HG03108 (cell line): ENCODE results near the gene BEST2.

Source experiments
- ATAC-seq: cut with Tn5 transposase; IDR thresholded peaks from one replicate; pipeline ENCODE4 v1.9.1; 2021; ENCODE audit warnings: moderate library complexity; ENCODE audit not compliant: unreplicated experiment

The BEST2 gene

GRCh38 chr19:12766051-12766521 is 14.5 kb downstream of the BEST2 start:
- ATAC-seq, result peak; percentile 47

- no peak for ATAC-seq
Measured at GRCh38 chr19:12767150-12767549, 15.6 kb downstream of the BEST2 start.

DNA sequence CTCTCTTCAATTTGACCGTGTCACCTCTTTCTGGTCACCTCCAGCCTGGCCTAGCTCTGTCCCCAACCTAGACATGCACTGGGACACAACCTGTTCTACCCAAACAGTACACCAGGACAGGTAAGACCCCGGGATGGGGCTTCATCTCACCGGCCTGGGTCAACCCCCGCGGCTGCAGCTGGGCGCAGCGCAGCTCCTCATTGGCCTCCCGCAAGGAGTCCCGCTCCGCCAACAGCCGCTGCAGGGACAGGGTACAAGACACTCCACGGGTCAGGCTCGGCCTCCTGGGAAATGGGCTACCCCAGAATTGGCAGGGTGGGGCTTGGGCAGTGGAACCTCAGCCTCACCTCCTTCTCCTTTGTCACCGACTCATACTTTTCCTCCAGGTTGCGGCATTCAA is 16.1 kb downstream of the BEST2 start:
- ATAC-seq, result no peak

- no peak for ATAC-seq
Measured at GRCh38 chr19:12769689-12770088, 18.1 kb downstream of the BEST2 start.

- ATAC-seq, result no peak
Measured at GRCh38 chr19:12770922-12771321, 19.3 kb downstream of the BEST2 start.

GRCh38 chr19:12772323-12772722 is 20.7 kb downstream of the BEST2 start:
- no peak for ATAC-seq

DNA sequence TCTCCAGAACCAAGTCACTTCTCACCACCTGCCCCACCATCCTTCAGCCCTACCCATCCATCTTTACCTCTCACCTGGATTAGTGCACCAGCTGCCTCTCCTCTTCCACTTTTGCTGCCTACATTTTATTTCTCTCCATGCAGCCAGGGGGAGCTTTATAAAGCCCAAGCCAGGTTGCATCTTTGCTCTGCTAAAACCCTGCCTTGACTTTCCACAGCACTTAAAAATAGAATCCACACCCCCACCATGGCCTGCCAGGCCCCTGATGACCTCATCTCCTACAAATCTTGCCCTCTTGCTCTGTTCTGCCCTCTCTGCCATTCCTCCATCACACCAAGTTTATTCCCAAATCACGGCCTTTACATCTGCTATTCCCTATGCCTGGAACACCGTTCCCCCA is 22.0 kb downstream of the BEST2 start:
- no peak for ATAC-seq

DNA sequence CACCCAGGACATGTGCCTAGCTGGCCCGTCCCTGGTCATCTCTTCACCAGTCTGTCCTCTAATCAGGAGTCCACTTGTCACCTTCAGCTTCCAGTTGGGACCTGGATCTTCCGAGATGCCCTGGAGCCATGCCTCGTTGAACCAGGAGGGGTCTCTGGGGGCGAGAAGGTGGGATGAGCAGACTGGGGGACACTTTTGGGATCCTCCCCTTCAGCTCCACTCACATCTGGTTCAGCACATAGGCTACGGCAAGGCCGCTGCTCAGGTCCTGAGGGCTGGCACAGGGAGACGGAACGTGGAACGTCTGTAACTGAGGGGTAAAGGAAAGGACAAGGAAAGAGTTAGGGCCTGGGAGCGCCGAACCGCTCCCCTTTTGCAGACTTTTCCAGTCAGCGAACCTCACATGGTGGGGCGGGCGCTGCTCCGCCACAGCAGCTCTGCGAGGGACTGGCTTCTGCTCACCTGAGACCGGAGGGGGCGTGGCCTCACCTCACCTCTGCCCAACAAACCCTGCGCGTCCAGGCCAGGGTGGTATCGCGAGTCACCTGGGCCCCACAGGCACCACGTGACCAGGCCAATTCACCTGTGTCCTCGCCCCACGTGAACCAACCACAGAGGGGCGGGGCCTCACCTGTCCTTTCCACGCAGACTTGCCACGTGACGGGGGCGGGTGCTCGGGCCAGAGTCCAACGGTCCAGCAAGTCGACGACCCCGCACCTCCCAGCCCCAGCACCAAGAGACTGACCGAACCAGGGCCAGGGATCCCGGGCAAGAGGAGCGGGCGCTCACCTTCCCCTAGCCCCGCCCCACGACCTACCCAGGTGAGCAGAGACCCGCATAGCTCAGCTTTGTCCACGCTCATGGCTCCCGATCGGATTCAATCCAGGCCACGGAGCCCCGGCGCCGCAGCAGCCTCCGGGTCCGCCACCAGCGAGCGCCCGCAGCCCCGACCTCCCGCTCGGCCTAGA is 23.3 kb downstream of the BEST2 start, which contains the start of gene HOOK2:
Gene HOOK2, minus strand, starts transcription at position 965 of the 968 bp plus-strand sequence. Its CDS starts 103 bp downstream, at position 862.
- peak; percentile 1 for ATAC-seq

DNA sequence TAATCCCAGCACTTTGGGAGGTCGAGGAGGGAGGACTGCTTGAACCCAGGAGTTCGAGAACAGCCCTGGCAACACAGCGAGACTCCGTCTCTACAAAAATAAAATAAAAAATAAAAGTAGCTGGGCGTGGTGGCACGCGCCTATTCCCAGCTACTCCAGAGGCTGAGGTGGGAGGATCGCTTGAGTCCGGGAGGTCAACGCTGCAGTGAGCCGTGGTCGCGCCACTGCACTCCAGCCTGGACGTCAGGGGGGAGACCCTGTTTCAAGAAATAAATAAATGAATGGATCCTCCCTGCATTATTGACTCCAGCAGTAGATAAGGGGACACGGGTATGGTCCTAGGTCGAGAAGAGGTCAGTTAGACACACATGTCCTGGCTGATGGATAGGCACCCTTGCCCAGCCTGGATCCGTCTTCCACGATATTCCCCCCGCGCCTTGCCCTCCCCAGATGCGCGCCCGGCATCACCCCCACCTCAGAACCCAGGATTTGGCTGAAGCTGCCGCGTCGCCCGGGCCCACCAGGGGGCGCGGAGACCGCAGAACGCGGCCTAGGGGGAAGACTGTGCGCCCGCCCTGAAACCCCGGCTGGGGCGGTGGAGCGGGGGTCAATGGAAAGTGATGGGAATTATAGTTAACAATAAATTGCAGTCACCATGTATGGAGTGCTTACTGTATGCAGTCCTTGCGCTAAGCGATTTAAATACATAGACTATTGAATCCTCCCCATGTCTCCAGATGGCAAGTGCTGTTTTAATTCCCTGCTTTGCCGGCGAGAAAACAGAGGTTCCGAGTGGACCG is 25.8 kb downstream of the BEST2 start:
- ATAC-seq, result no peak

- no peak for ATAC-seq
Measured at GRCh38 chr19:12778017-12778904, 26.7 kb downstream of the BEST2 start.

GRCh38 chr19:12778905-12779161 is 27.2 kb downstream of the BEST2 start:
- no peak for ATAC-seq

DNA sequence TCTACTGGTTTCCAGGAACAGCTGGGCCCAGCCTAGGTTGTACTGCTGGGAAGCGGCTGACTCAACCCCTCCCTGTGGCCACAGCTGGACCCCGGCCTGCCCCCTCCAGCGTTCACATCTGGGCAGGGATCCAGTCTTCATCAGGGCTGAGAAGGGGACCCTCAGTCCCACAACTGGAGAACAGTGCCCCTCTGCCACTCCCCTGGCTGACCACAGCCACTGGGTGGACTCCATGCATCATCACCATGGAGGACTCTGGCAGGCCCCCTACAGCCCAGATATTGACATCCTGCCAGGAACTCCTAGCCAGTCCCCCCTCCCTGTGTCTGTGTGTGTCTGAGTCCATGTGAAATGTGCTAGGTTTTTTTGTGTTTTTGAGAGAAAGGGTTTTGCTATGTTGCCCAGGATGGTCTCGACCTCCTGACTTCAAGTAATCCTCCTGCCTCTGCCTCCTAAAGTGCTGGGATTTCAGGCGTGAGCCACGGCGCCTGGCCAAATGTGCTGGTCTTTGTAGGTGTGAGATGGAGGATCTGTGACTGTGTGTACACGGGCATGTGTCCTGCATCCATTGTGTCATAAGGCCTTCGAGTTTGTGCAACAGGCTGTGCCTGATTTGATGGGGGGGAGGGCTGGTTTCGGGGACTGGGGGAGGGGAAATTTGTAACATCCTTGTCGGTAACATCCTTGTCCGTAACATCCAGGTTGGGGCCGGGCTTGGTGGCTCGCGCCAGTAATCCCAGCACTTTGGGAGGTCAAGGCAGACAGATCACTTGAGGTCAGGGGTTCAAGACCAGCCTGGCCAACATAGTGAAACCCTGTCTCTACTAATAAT is 27.8 kb downstream of the BEST2 start:
- no peak for ATAC-seq

- ATAC-seq, result no peak
Measured at GRCh38 chr19:12782174-12782423, 30.5 kb downstream of the BEST2 start.

- peak; percentile 21 for ATAC-seq
Measured at GRCh38 chr19:12782424-12783290, 31.1 kb downstream of the BEST2 start.

- ATAC-seq, result no peak
Measured at GRCh38 chr19:12783291-12783848, 31.8 kb downstream of the BEST2 start.

DNA sequence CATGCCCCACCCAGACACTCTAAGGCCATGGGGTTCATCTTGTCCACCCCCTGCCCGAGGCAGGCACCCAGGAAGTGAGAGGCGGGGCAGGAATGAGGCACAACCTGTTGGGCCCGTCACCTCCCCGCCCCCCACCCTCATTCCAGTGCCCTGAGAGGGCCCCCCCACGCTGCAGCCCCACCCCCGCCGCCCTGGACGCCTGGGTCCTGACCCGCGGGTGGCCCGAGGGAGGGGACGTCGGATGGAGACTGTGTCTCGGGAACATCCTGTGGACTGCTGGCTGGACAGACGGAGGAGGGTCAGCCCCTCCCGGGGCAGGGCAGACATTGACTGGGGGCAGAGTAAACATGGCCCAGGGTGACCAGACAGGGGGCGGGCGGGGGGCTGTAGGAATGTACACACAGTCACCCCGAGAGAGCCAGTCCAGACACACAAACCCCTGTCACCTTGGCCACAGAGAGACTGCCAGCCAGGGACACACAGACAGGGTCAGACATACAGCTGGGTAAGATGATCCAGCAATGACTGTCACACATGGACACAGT is 32.3 kb downstream of the BEST2 start:
- no peak for ATAC-seq

- no peak for ATAC-seq
Measured at GRCh38 chr19:12784394-12784870, 32.8 kb downstream of the BEST2 start.

DNA sequence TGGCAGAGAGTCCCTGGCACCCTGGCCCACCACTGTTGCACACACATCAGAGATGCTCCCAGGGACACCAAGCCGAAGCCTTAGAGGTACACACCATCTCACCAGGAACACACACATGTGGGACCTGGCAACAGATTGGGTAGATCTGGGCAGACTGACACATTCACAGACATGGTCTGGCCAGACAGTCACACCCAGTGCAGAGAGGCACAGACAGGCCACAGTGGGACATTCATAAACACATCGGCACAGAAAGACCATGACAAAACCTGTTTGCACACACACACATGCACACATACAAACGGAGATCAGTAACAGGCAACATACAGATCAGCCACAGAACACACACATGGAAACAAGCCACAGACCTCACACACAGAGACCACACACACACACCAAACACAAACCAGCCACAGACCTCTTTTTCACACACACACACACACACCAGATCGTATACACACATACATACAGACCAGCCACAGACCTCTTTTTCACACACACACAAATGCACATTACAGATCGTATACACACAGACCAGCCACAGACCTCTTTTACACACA is 33.4 kb downstream of the BEST2 start:
- ATAC-seq, result no peak
